Measurements from ENCODE around the gene ABITRAM. TPM values are rescaled to one million over a fixed set of nuclear protein-coding genes. Genes with fewer than 3 reads are reported as not detected.

Gene ABITRAM
- total RNA-seq, 6 experiments from 2014 or later = 5.2 to 8.3 (median 6.8) TPM

DNA sequence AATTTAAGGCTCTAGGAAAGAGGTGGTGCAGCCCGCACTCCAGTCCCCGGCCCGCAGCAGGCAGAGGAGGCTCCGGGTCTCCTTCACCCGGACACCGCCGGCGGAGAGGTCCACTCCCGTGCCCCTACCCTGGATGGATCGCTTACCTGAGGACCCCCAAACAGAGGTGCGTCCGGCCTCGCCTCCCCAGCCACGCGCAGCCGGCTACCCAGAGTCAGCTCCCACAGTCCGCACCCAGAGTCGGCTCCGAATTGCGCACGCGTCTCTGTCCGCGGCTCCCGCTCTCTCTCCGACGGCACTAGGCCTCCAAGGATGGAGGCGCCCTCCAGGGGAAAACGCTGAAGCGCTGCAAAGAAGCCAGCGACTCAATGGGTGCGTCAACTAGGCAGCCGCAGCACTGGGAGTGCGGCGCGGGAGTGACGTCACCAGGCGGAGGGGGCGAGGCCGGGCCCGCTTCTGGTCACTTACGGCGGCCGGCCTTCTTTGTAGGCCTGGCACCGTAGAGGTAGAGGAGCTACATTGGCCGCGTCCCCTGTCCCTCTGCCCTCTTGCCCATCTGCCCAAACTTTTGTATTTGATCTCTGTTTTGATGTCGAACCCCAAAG, 380 bp upstream of the ABITRAM start, which contains the start of gene ELP1:
Gene ELP1 (minus strand): TSS at position 407 of the 605 bp plus-strand sequence. CDS start 2,978 bp downstream, outside the sequence.
- TF ChIP-seq POLR2A (IDR thresholded peaks at IDR 0.05) = peak; percentile 67
- TF ChIP-seq, protein P1, sequence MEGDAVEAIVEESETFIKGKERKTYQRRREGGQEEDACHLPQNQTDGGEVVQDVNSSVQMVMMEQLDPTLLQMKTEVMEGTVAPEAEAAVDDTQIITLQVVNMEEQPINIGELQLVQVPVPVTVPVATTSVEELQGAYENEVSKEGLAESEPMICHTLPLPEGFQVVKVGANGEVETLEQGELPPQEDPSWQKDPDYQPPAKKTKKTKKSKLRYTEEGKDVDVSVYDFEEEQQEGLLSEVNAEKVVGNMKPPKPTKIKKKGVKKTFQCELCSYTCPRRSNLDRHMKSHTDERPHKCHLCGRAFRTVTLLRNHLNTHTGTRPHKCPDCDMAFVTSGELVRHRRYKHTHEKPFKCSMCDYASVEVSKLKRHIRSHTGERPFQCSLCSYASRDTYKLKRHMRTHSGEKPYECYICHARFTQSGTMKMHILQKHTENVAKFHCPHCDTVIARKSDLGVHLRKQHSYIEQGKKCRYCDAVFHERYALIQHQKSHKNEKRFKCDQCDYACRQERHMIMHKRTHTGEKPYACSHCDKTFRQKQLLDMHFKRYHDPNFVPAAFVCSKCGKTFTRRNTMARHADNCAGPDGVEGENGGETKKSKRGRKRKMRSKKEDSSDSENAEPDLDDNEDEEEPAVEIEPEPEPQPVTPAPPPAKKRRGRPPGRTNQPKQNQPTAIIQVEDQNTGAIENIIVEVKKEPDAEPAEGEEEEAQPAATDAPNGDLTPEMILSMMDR (IDR thresholded peaks at IDR 0.05) = peak; percentile 12 to 41 (median 26)
- WGBS (ENCODE audit: insufficient coverage, low coverage, low lambda C conversion rate, missing lambda C conversion rate) = 0% methylated on average over 14 of the region's 48 CpGs
- Histone ChIP-seq H3K27ac (peak within 1 kb of the TSS; percentile 82 to 91 (median 82)), H3K9me3 (no peaks in the 10 kb centered on the region), H3K4me3 (peak within 1 kb of the TSS; percentile 84 to 95 (median 94)), H3K36me3 (peaks cover 0 to 15% (median 0%) of the 10 kb centered on the region in 4 donors), H3K4me1 (peaks cover 0 to 18% (median 5%) of the 10 kb centered on the region in 4 donors), H3K27me3 (no peaks in the 10 kb centered on the region)
- intact Hi-C loops (cut with DNase I) = no loop called here
- ATAC-seq (peak; percentile 90 to 92 (median 91)), DNase-seq (peak; percentile 94 to 95 (median 95))

DNA sequence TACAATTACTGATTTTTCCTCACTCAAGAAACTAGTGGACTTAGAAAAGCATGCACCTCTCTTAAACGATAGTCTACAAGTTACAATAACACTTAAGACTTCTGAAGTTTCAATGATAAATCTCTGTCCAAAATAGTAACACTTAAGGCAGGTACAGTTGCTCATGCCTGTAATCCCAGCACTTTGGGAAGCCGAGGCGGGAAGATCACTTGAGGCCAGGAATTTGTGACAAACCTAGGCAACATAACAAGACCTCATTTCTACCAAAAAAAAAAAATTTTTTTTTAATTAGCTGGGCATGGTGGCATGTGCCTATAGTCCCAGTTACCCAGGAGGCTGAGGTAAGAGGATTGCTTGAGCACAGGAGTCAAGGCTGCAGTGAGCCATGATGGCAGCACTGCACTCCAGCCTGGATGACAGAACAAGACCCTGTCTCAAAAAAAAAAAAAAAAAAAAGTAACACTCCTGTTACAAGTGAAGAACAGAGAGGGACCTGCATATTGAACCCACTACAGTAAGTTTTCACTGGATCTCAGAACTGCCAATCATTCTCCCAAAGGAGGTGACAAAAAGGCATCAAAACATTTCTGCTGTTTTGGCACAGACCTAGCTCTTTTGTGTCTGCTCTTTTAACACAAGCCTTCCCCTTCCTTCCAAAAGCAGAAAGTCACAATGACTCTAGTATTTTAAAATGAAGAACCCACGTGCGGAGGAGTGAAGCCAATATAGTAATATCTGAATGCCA, 3.5 kb downstream of the ABITRAM start:
- DNase-seq (no peak), ATAC-seq (no peak)
- peaks cover 0 to 14% (median 3%) of the 10 kb centered on the region in 4 donors for H3K4me1 ChIP-seq
- intact Hi-C loops (cut with DNase I) = no loop called here
- WGBS (ENCODE audit: insufficient coverage, low coverage, low lambda C conversion rate, missing lambda C conversion rate) = 86% methylated on average over 4 of the region's 5 CpGs
- peaks cover 0 to 23% (median 0%) of the 10 kb centered on the region in 4 donors for H3K36me3 ChIP-seq
- TF ChIP-seq, protein P1 (IDR thresholded peaks at IDR 0.05) = no peak
- TF ChIP-seq POLR2A (IDR thresholded peaks at IDR 0.05) = no peak
- no peaks in the 10 kb centered on the region for H3K9me3 ChIP-seq
- H3K27me3 ChIP-seq = no peaks in the 10 kb centered on the region
- H3K4me3 ChIP-seq = no peak overlapping the region
- no peak overlapping the region for H3K27ac ChIP-seq

DNA sequence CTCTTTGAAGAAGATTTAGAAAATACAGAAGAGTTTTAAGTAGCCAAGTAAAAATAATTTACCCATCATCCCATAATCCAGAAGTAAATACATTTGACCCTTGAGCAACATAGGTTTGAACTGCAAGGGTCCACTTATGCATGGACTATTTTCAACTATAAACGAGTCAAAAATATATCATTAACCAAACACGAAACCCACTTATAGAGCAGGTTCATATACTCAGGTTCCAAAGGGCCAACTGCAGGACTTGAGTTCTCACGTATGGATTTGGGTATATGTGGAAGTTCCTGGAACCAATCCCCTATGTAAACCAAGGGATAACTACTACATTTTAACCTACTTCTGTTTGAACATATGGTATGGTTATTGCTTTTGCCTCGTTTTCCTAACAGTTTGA, 5.8 kb downstream of the ABITRAM start:
- peaks cover 0 to 7% (median 0%) of the 10 kb centered on the region in 4 donors for H3K4me1 ChIP-seq
- H3K9me3 ChIP-seq = no peaks in the 10 kb centered on the region
- intact Hi-C loops (cut with DNase I) = no loop called here
- H3K27me3 ChIP-seq = no peaks in the 10 kb centered on the region
- WGBS (ENCODE audit: insufficient coverage, low coverage, low lambda C conversion rate, missing lambda C conversion rate) = 85% methylated on average over 4 of the region's 4 CpGs
- ATAC-seq = no peak
- TF ChIP-seq POLR2A (IDR thresholded peaks at IDR 0.05) = no peak
- TF ChIP-seq, protein P1 (IDR thresholded peaks at IDR 0.05) = no peak
- no peak for DNase-seq
- peaks cover 0 to 23% (median 0%) of the 10 kb centered on the region in 4 donors for H3K36me3 ChIP-seq
- H3K4me3 ChIP-seq = no peak overlapping the region
- no peak overlapping the region for H3K27ac ChIP-seq

DNA sequence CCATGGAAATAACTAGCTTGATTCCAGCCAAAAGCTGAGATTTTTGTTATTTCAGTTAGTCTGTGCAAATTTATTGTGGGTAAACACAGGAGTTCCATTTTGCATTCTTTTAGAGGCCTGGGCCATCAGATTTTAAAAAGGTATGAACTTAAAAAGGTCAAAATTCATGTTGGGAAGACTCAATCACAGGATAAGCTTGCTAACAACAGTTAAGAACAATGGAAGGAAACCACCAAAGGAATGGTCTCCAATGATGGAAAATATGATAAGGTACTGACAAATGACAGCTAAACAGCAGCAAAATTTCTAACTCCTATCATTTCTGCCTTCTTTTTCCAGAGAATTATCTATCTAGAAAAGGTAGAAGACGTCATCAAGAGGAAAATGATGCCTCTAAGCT, 16.0 kb downstream of the ABITRAM start:
- no peak for ATAC-seq

More for the DNA sequence above, 16.0 kb downstream of the ABITRAM start:
- 78% methylated on average over 1 of the region's 1 CpG for WGBS (ENCODE audit: insufficient coverage, low coverage, low lambda C conversion rate, missing lambda C conversion rate)
- H3K36me3 ChIP-seq = no peaks in the 10 kb centered on the region
- no peaks in the 10 kb centered on the region for H3K27me3 ChIP-seq
- DNase-seq = no peak
- no peaks in the 10 kb centered on the region for H3K4me1 ChIP-seq
- no peak overlapping the region for H3K27ac ChIP-seq
- intact Hi-C loops (cut with DNase I) = no loop called here
- TF ChIP-seq, protein P1 (IDR thresholded peaks at IDR 0.05) = no peak
- TF ChIP-seq POLR2A (IDR thresholded peaks at IDR 0.05) = no peak
- H3K4me3 ChIP-seq = no peak overlapping the region
- H3K9me3 ChIP-seq = no peaks in the 10 kb centered on the region
